HG03354 (cell line): ENCODE results near the gene ABCC4.
A peak's percentile ranks its signal among the peaks of the same experiment; 100 is the strongest.

ENCODE experiments used
- ATAC-seq: cut with Tn5 transposase; IDR thresholded peaks from one replicate; pipeline ENCODE4 v1.9.1; 2021; ENCODE audit warnings: mild to moderate bottlenecking; ENCODE audit not compliant: unreplicated experiment, poor library complexity, severe bottlenecking

Gene ABCC4

GRCh38 chr13:95087746-95088305 is 213.4 kb downstream of the ABCC4 start:
- ATAC-seq, result no peak

GRCh38 chr13:95086761-95087160 is 214.5 kb downstream of the ABCC4 start:
- ATAC-seq, result no peak

- no peak for ATAC-seq
Observed at GRCh38 chr13:95083758-95084157, 217.5 kb downstream of the ABCC4 start.

GRCh38 chr13:95083066-95083465 is 218.2 kb downstream of the ABCC4 start:
- no peak for ATAC-seq

DNA sequence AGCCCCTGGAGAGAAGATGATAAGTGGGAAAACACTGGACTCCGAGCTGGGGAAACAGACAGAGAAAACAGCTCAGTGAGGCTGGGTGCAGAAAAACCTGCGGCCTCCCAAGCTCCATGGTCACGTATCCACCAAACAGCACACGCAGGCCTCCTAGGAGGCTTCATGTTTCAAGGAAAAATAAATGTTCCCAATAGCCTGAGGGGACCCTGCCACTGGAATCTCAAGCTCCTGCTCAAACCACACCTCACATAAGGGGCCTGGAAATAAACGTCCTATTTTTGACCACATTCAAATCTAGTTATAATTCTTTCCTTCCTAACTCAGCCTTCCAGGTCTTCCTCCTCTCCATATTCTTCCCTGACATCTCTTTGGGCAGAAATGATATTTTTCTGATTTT is 225.7 kb downstream of the ABCC4 start:
- no peak for ATAC-seq

DNA sequence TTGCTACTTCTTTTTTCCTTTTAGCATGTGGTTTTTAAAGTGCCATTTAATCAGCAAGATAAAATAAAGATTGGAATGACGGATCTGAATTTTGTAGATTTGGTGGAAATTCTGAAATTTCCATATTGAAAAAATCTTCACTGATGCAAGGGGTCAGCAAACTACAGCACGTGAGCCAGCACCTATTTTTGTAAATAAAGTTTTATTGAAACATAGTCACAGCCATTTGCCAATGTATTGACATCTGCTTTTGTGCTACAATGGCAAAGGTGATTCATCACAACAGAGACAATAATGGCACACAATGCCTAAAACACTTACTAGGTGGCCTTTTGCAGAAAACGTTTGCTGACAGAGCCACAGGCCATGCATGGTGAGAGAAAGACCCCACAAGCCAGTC is 226.4 kb downstream of the ABCC4 start:
- no peak for ATAC-seq

DNA sequence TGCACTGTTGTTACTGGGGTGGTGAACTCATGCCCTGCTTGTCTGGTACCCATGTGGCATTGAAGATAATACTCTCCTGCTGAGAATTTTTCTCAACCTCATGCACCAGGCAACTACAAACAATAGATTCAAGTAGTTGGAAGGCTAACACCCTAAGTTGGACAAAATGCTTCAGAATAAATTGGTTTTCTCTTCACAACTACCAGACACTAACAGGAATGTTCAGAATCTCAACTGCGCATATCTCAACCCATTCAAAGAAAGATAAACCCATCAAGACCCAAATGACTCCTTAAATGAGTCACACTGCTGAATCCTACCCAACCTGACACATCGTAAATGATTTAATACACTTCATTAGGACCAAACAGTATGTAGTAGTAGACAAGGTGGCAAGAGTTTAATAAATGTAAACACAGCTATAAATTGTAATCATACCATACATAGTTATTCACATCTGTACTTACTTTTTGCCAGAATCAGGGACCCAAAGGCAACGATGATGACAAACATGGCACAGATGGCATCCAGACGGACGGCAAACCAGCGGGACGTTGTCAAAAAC is 227.4 kb downstream of the ABCC4 start:
- no peak for ATAC-seq

DNA sequence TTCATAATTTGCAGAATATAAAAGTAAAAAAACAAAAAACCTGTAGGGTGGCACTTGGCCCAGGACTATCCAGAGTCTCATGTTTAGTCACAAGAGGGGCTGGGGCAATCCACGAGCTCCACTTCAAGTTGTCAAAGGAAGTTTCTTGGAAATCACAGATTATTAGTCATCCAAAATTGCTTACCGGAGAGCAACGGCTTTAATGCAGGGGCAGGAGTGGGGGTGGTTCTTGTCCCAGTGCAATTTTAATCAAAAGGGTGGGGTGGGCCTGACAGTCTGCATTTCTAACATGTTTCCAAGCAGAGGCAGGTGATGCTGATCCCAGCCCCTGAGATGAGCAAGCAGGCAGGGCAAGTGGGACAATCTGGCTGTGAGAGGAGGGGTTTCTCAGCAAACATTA is 233.9 kb downstream of the ABCC4 start:
- no peak for ATAC-seq

DNA sequence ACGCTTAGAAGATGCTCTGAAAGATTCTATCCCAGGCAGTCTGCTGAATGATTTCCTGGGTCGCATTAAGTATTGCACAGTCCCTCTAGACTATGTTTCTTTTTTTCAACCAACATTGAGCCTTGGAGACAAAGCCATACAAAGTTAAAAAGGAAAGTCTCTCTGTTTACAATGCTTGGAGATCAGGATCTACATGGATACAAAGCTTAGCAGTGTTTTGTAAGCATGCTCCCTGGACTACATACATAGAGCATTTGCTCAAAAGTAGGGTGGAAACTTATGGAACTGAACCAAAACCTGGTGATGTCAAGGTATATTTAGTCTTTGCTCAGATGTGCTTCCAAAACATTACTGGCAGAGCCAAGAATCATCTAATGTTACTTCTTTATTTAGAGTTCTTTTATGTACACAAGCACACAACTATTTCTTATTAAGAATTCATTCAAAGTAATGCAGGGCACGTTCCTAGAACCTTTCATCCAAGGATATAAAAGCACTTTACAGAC is 241.2 kb downstream of the ABCC4 start:
- no peak for ATAC-seq

GRCh38 chr13:95059306-95059705 is 241.9 kb downstream of the ABCC4 start:
- ATAC-seq, result no peak

GRCh38 chr13:95058680-95059079 is 242.6 kb downstream of the ABCC4 start:
- no peak for ATAC-seq

DNA sequence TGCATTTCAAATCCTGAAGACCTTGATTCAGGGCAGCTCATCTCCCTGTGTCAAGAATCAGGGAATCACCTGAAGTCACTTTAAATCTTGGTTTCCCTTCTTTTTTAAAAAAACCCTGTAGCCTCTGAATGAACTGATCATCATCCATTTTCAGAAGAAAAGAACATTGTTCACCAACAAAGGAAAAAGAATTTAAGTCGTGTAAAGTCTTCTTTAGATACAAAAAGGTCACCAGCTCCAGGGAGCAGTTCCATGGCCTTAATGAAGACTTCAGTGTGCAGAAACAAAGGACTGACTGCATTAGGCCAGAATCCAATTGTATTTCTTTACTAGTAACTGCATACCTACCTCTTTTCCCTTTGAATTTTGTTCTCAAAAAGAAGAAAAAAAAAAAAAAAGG is 245.0 kb downstream of the ABCC4 start:
- ATAC-seq, result no peak

DNA sequence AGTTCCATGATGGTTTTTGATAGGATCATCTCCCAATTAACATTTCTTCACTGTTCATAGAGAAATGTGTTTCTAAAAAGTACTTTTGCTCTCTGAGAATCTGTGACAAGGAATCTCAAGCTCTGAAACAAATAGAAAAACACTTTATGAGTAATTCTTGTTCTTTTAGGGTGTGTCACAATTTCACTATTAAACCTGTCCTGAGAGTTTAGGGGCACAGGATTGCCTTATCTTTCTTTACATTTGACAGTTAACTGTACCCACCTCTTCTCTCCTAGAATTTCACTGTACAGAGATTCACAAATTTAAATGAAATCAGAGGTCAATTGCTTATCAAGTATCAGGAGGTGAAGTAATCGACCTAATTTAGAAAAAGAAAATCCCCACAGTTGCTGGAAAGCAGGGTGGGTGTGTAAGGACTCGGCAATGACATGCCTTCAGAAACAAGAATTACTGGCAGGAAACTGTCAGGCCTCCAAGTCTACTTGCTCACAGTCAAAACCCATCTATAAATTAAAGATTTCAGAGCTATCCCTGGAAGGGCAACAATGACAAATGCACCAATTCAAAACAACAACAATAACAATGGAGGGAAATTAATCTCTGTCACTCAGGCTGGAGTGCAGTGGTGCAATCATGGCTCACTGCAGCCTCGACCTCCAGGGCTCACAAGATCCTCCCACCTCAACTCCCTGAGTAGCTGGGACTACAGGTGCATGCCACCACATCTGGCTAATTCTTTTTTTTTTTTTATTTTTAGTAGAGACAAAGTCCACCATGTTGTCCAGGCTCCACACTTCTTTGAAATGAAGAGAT is 250.2 kb downstream of the ABCC4 start:
- ATAC-seq, result peak; percentile 60

GRCh38 chr13:95049772-95050171 is 251.5 kb downstream of the ABCC4 start:
- ATAC-seq, result no peak

DNA sequence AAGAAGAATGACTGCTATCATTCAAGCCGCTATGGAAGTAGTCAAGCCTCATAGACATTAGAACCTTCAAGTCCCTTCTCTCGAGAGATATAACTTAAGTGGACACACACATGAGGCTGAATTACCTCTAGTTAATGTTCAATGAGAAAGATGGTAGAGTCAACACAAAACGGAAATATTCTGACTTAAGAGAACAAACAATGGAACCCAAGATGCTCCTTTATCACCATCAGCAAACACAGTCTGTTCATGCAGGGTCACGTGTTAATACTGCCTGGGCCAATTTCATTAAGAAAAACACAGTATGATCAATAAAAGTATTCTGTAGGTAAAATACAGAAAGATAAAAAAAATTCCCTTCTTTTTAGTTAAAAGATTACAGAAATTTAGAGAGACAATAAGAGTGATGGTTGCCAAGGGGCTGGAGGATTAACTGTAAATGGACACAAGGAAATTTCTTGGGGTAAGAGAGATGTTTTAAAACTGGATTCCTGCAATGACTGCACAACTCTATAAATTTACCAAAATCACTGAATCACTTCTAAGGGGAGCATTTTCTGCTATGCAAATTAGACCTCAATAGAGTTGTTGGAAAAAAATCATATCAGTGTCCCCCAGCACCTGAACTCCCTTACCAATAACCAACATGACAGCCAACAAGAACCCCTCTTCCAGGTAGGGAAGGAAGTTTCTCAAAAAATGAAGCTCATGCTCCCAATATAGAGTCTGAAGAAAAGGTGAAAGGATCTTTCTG is 256.6 kb downstream of the ABCC4 start:
- no peak for ATAC-seq

GRCh38 chr13:95039415-95039814 is 261.8 kb downstream of the ABCC4 start:
- no peak for ATAC-seq

DNA sequence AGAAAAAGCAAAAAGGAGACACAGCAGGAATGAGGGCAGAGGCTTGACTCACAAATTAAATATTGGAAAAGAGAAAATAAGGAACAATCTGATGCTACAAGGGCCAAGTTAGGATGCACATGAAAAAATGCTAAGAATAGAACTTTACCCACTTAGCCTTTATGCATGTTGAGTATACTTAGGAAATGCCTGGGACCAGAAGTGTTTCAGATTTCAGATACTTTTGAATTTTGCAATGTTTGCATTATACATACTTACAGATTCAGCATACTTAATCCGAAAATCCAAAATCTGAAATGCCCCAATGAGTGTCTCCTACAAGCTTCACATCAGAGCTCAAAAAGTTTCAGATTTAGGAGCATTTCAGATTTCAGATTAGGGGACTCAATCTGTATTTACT is 262.3 kb downstream of the ABCC4 start:
- no peak for ATAC-seq

GRCh38 chr13:95035311-95036109 is 265.7 kb downstream of the ABCC4 start:
- ATAC-seq, result no peak

DNA sequence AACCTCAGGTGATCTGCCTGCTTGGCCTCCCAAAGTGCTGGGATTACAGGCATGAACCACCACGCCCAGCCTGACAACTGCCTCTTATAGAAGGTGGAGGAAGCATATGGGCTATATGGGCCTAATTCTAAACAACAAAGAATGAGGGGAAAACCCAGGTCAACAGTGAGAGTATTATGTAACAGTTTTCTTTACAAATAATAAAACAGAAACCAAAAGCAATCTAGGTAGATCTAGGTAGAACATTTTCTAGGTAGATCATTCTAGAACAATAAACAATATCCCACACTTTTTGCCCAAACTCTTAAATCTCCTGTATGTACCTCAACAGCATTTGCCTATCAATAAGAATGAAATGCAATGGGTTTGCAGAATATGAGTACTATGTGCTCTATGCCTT is 267.4 kb downstream of the ABCC4 start:
- ATAC-seq, result peak; percentile 79

GRCh38 chr13:95032121-95032520 is 269.1 kb downstream of the ABCC4 start:
- ATAC-seq, result no peak
